GM12892 (cell line): ENCODE data around the gene SPATA31D1.
"Not testable (repeated sequence)": the region's sequence is repeated elsewhere in the genome, so short reads cannot be mapped to it uniquely, and the experiment has no call there.

Experiments
- POLR2A ChIP-seq: IDR thresholded peaks from 2 replicates; pipeline ENCODE4 v1.6.1; 2011; ENCODE audit warnings: low read depth, low read length, control low read depth
- POLR2AphosphoS5 ChIP-seq: IDR thresholded peaks from 2 replicates; pipeline ENCODE4 v1.6.1; 2011; ENCODE audit warnings: low read depth, low read length, control low read depth

DNA sequence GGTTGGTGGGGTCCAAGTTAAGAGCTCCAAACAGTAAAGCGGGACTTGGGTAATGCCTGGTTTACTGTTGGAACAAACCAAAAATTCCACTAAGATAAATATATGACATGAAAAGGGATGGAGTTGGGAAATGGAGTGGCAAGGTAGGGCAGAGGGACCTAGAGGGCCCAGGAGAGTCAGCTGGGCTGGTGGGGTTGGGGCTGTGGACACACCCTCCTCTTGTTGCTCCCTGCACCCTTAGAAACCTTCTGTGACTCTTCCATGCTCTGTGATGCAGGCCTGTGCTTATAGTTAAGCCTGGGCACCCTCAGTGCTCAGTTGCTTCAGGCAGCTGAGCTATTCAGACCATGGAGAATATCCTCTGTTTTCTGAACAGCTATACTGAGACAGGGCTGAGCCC is at the start of gene SPATA31D1:
- TF ChIP-seq POLR2A, POLR2AphosphoS5: not testable (repeated sequence)
